Myocyte (in vitro differentiated cells): ENCODE results near the gene FGF1. TPM values are rescaled to one million over a fixed set of nuclear protein-coding genes. Genes with fewer than 3 reads are reported as not detected.

Experiments used
- DNase-seq: peaks from one replicate; pipeline ENCODE4 v3.0.0-alpha.2; 2012; ENCODE audit warnings: low read depth
- total RNA-seq: library from RNA; depleted of rRNA; stranded (reverse); fragments of >200 nt; gene quantifications from 2 replicates; pipeline ENCODE4 v1.2.3, GENCODE V29; 2014

The FGF1 gene
- total RNA-seq, 1 donor from 2014 or later, result 1.8 TPM

GRCh38 chr5:142644640-142645361 lies 41.1 kb downstream of the FGF1 start:
- peak; percentile 93 for DNase-seq

- no peak for DNase-seq
Measured at GRCh38 chr5:142644127-142644526, 41.8 kb downstream of the FGF1 start.

DNA sequence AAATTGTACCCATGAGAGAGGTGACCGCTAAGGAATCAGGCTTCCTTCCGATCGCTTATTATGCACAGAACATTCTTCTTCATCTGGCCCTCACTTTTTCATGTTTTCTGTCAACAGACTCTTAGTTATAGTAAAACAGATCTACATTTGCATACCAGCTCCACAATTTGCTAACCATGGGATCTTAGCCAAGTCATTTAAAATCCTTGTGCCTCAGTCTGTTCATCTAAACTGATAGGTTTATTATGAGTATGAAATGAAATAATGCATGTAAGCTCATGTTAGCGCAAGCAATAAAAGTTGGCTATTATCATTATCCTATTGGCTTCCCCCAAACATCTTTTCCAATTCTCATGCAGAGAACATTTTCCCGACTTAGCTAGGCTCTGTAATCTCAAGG lies 42.3 kb downstream of the FGF1 start:
- no peak for DNase-seq

- no peak for DNase-seq
Measured at GRCh38 chr5:142642427-142642826, 43.5 kb downstream of the FGF1 start.

GRCh38 chr5:142641711-142642110 lies 44.2 kb downstream of the FGF1 start:
- DNase-seq, result no peak

GRCh38 chr5:142640316-142641005 lies 45.4 kb downstream of the FGF1 start:
- no peak for DNase-seq

DNA sequence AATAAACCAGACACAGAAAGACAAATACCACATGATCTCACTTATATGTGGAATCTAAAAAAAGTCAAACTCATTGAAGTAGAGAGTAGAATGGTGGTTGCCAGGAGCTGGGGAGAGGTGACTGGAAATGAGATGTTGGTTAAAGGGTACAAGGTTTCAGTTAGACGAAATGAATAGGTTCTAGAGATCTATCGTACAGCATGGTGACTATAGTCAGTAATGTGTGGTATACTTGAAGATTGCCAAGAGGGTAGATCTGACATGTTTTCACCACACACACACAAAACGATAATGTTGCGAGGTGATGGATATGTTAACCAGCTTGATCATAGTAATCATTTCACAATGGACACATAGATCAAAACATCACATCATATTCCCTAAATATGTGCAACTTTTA lies 46.4 kb downstream of the FGF1 start:
- no peak for DNase-seq

GRCh38 chr5:142637871-142638270 lies 48.0 kb downstream of the FGF1 start:
- DNase-seq, result peak; percentile 86

- no peak for DNase-seq
Measured at GRCh38 chr5:142636698-142637324, 49.1 kb downstream of the FGF1 start.

DNA sequence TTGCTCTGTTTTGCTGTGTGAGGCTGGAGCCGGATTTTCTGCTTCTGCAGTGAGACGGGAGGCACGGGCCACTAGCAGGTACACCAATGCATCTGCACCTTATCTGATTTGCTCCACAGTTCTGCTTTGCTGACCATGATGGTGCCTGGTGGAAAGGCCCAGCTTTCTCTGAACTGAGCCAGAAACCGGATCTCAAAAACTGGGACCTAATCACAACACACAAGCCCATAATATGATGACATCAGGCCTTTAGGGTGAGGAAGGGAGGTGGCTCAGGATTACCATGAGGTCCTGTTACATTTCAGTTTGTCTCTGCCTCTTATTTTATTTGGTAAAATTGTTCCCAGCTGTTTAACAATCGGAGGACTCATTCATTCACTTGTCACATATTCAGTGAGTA lies 49.8 kb downstream of the FGF1 start:
- no peak for DNase-seq

DNA sequence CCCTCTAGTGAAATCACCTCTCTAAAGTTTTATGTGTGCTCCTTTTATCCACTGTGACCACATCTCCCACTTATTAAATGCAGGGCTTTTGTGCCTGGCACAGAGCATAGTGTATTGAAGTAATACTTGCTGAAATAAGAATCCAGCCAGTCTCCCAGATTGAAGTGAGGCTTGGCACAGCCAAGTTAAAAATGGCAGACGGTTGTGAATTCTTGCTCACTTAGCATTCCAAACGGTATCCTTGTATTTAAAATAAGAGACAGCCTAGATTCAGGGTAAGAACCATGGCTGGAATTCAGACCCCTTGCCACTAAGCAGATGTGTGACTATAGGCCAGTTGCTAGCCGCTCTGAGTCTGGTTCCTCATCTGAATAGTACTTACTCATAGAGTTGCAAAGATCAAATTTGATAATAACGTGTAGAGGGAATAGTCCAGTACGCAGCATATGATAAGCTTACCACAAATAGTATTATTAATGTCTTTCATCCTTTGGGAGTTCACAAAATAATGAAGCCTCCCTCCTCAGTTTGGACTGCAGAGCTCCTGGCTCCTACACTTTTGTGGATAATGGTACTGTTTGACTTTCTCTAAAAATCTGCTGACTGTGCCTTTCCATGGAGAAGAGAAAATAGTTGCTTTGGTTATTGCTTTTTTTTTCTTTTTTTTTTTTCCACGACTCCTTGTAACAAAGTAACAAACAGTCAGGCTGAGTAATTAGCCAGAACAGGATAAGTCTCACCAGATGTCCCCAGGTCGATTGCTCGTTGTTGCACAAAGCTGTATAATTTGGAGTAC lies 51.5 kb downstream of the FGF1 start:
- no peak for DNase-seq

GRCh38 chr5:142630927-142631539 lies 54.9 kb downstream of the FGF1 start:
- DNase-seq, result no peak

- no peak for DNase-seq
Measured at GRCh38 chr5:142627383-142628217, 58.3 kb downstream of the FGF1 start.

DNA sequence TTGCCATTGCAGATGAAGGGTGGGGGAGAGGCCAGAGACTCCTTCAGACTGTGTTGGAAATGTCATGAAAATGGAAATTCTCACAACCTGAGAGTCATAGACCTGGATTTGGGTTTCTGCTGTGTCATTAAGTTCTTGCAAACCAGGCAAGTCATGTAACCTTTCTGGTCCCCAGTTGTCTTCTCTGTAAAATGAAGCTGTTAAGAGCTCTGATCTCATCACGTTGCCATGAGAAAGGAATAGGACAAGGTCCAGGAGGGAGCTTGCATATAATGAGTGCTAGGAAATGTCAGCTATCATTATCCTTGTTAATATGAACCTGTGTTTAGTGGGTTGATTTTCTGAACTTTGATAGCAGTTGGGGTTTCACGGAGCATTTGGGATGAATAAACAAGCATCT lies 59.1 kb downstream of the FGF1 start:
- DNase-seq, result no peak

DNA sequence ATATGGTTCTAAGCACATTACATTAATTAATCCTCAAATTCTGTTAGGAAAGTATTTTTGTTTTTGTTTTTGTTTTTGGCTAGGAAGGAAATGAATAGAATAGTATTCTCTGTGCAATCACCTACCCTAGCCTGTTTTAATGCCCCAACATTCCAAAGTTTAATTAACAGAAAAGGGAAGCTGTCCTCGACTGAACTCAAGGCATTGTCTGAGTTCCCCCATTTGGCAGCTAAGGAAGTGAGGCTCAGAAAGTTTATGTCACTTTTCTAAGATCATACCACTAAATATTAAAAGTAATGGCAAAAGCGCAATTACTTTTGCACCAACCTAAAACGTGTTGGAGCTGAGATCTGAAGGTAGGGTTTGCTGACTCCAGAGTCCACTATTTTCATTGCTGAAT lies 59.8 kb downstream of the FGF1 start:
- DNase-seq, result no peak

DNA sequence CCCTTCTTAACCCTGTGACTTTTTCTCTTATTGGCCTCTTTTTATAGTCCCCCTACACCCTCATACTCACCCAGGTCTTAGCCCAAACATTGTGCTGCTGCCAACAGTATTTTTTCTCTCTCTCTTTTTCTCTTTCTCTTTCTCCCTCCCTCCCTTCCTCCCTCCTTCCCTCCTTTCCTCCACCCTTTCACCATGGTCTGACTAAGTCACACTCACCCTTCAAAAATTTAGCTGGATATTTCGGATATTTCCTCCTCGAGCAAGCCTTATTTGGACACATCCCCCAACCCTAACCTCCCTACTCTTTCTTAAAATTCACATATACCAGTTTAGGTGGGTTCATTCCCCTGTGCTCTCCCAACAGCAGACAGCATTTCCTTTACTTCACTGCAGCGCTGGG lies 64.7 kb downstream of the FGF1 start:
- DNase-seq, result peak; percentile 51

- no peak for DNase-seq
Measured at GRCh38 chr5:142619815-142620214, 66.1 kb downstream of the FGF1 start.

GRCh38 chr5:142618130-142618523 lies 67.8 kb downstream of the FGF1 start:
- peak; percentile 63 for DNase-seq

DNA sequence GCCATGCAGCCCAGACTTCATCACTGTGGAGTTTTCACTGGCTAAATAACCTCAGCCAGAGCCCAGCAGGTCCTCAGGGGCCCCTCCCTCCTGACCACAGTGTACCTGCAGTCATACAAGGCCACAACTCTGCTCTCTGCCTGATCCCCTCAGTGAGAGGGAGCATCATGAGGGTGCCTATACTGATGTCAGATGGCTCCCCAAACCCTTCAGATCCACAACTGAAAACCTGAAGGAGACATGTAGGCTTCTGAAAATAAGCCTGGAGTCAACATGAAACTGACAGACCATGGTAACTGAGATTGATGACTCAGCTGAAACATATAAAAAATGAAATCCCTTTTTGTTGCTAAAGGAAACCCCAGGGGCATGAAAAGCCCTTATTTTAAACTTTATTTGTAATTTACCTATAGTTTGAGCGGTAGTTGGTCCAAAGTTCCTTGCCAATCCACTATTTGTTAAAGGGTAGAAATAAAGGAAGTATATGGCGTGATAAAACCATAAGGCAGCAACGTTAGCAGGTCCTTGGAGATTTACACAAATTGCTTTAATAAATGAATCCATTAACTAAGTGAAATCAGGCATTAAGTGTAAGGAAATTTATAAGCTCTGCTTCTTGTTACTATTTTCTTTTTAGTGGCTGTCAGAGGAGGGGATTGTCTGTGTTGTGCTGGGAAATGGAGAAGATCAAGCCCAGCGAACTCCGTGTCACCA lies 68.3 kb downstream of the FGF1 start:
- DNase-seq, result no peak

DNA sequence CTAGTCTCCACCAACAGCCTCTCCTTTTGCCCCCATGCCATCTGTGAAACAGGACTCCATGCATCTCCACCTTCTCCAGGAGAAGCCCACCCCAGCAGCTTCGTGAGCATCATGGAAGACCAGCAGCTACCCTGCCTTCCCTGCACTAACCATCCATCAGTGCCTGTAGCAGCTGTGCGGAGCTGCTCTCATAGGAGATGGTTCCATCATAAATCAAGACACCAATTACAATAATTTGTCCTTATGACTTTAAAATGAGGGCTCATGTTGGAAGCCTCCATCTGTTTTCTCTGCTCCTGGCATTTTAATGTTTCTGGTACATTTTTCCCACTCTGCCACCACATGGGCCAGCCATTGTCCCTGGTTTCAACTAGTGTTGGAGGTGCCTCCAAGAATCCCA lies 69.9 kb downstream of the FGF1 start:
- DNase-seq, result no peak
